ENCODE data around the gene TKTL1. TPM values are rescaled to one million over a fixed set of nuclear protein-coding genes. Genes with fewer than 3 reads are reported as not detected.
"Not testable (repeated sequence)": the region's sequence is repeated elsewhere in the genome, so short reads cannot be mapped to it uniquely, and the experiment has no call there.

Gene TKTL1
- total RNA-seq, result 1 to 10 TPM; 1.1 to 4.0 TPM

- Histone ChIP-seq H3K27me3 (no peaks in the 10 kb centered on the region), H3K36me3 (no peaks in the 10 kb centered on the region), H3K4me1 (no peaks in the 10 kb centered on the region), H3K4me3 (no peak within 1 kb of the TSS), H3K27ac (no peak within 1 kb of the TSS), H3K9me3 (peaks cover 0 to 3% of the 10 kb centered on the region in 2 donors)
- DNase-seq (ENCODE audit: low spot score), result no peak
- no peak for TF ChIP-seq CTCF (IDR thresholded peaks at IDR 0.05)
Observed at GRCh38 chrX:154295664-154296310, at the start of gene TKTL1. Gene TKTL1 (plus strand): TSS chrX:154295795. CDS start chrX:154295860, 65 bp downstream.

GRCh38 chrX:154247377-154248045 is 48.1 kb upstream of the TKTL1 start:
- DNase-seq (ENCODE audit: low spot score); H3K36me3 ChIP-seq; H3K4me1 ChIP-seq; H3K27ac ChIP-seq; H3K4me3 ChIP-seq; H3K27me3 ChIP-seq; H3K9me3 ChIP-seq: not testable (repeated sequence)

GRCh38 chrX:154248076-154248475 is 47.5 kb upstream of the TKTL1 start:
- H3K27ac ChIP-seq; H3K9me3 ChIP-seq; H3K36me3 ChIP-seq; H3K4me1 ChIP-seq; H3K4me3 ChIP-seq; H3K27me3 ChIP-seq; DNase-seq (ENCODE audit: low spot score): not testable (repeated sequence)

- H3K36me3 ChIP-seq; H3K27ac ChIP-seq; H3K9me3 ChIP-seq; DNase-seq (ENCODE audit: low spot score); H3K4me1 ChIP-seq; H3K4me3 ChIP-seq; H3K27me3 ChIP-seq: not testable (repeated sequence)
Observed at GRCh38 chrX:154257282-154257681, 38.3 kb upstream of the TKTL1 start, which contains the start of gene OPN1MW3. Gene OPN1MW3 (plus strand): TSS chrX:154257582. CDS start chrX:154257620, 38 bp downstream.

- not testable (repeated sequence) for DNase-seq (ENCODE audit: low spot score)
Observed at GRCh38 chrX:154258711-154259110, 36.9 kb upstream of the TKTL1 start.

GRCh38 chrX:154263072-154263471 is 32.5 kb upstream of the TKTL1 start:
- not testable (repeated sequence) for H3K36me3 ChIP-seq

More at GRCh38 chrX:154258711-154259110, 36.9 kb upstream of the TKTL1 start:
- not testable (repeated sequence) for H3K9me3 ChIP-seq, H3K27ac ChIP-seq, H3K36me3 ChIP-seq, H3K4me1 ChIP-seq, H3K27me3 ChIP-seq, H3K4me3 ChIP-seq

GRCh38 chrX:154269245-154269644 is 26.4 kb upstream of the TKTL1 start:
- not testable (repeated sequence) for H3K4me3 ChIP-seq, H3K4me1 ChIP-seq

More at GRCh38 chrX:154263072-154263471, 32.5 kb upstream of the TKTL1 start:
- H3K27me3 ChIP-seq; H3K9me3 ChIP-seq; H3K4me3 ChIP-seq; H3K27ac ChIP-seq; DNase-seq (ENCODE audit: low spot score); H3K4me1 ChIP-seq: not testable (repeated sequence)

GRCh38 chrX:154284489-154285338 is 10.9 kb upstream of the TKTL1 start:
- not testable (repeated sequence) for H3K27ac ChIP-seq; H3K9me3 ChIP-seq; H3K36me3 ChIP-seq; DNase-seq (ENCODE audit: low spot score); H3K4me1 ChIP-seq; H3K27me3 ChIP-seq; H3K4me3 ChIP-seq

More at GRCh38 chrX:154269245-154269644, 26.4 kb upstream of the TKTL1 start:
- H3K27me3 ChIP-seq; H3K9me3 ChIP-seq; H3K36me3 ChIP-seq; DNase-seq (ENCODE audit: low spot score); H3K27ac ChIP-seq: not testable (repeated sequence)

GRCh38 chrX:154286406-154286805 is 9.2 kb upstream of the TKTL1 start:
- DNase-seq (ENCODE audit: low spot score); H3K27ac ChIP-seq; H3K27me3 ChIP-seq; H3K4me3 ChIP-seq; H3K9me3 ChIP-seq; H3K4me1 ChIP-seq; H3K36me3 ChIP-seq: not testable (repeated sequence)
